CD4-positive, CD25-positive, alpha-beta regulatory T cell (primary cell): Measurements from ENCODE around the gene VSX2. TPM values are rescaled to one million over a fixed set of nuclear protein-coding genes. Genes with fewer than 3 reads are reported as not detected.

Source experiments
- ATAC-seq, 2 donors: fragments of 150-1000 bp; cut with Tn5 transposase; one replicate each; pipeline ENCODE4 v1.10.0; 2021; ENCODE audit warnings: low read depth in 2 of 2, moderate number of reproducible peaks in 2 of 2, moderate library complexity in 1 of 2
- DNase-seq, 3 donors: peaks; one replicate each; pipeline versions ENCODE4 v3.0.0 to v3.0.0-alpha.2; 2012 to 2022; ENCODE audit warnings: mixed read lengths in 1 of 3
- H3K27ac ChIP-seq: one replicate; pipeline ENCODE4 v1.7.0; 2013; ENCODE audit warnings: mild to moderate bottlenecking, low read length; ENCODE audit not compliant: insufficient read depth, poor library complexity, severe bottlenecking
- H3K27me3 ChIP-seq: one replicate; pipeline ENCODE4 v1.7.0; 2013; ENCODE audit warnings: low read length; ENCODE audit not compliant: control insufficient read depth, insufficient read depth
- H3K36me3 ChIP-seq: one replicate; pipeline ENCODE4 v1.7.0; 2013; ENCODE audit warnings: mild to moderate bottlenecking, low read length, moderate library complexity; ENCODE audit not compliant: control insufficient read depth, insufficient read depth
- H3K4me1 ChIP-seq: 2 replicates; pipeline ENCODE4 v1.7.0; 2013; ENCODE audit warnings: mild to moderate bottlenecking, low read length; ENCODE audit not compliant: insufficient read depth, control insufficient read depth, poor library complexity, severe bottlenecking
- H3K4me3 ChIP-seq: one replicate; pipeline ENCODE4 v1.7.0; 2013; ENCODE audit warnings: low read depth, mild to moderate bottlenecking, low read length, moderate library complexity
- H3K9me3 ChIP-seq, 2 experiments: 1 replicate in 1 of 2; 2 replicates in 1 of 2; pipeline ENCODE4 v1.7.0; 2013; ENCODE audit warnings: low read length in 2 of 2, mild to moderate bottlenecking in 1 of 2, moderate library complexity in 1 of 2; ENCODE audit not compliant: control insufficient read depth in 2 of 2
- H3K27ac Mint-ChIP-seq, 3 donors: one replicate each; pipeline ENCODE4 v1.8.0; 2020 to 2022; ENCODE audit warnings: mild to moderate bottlenecking in 3 of 3, mixed read lengths in 3 of 3, moderate library complexity in 2 of 3
- H3K27me3 Mint-ChIP-seq: one replicate; pipeline ENCODE4 v1.8.0; 2022; ENCODE audit warnings: mild to moderate bottlenecking, mixed read lengths
- H3K36me3 Mint-ChIP-seq: one replicate; pipeline ENCODE4 v1.8.0; 2020; ENCODE audit warnings: mixed read lengths
- H3K4me1 Mint-ChIP-seq, 4 donors: one replicate each; pipeline ENCODE4 v1.8.0; 2020 to 2022; ENCODE audit warnings: mixed read lengths in 4 of 4, mild to moderate bottlenecking in 1 of 4
- H3K4me3 Mint-ChIP-seq, 4 donors: one replicate each; pipeline ENCODE4 v1.8.0; 2020 to 2022; ENCODE audit warnings: mild to moderate bottlenecking in 4 of 4, mixed read lengths in 4 of 4, moderate library complexity in 3 of 4
- H3K9me3 Mint-ChIP-seq, 7 donors: one replicate each; pipeline ENCODE4 v1.8.0; 2020 to 2022; ENCODE audit warnings: mixed read lengths in 7 of 7, mild to moderate bottlenecking in 3 of 7, moderate library complexity in 2 of 7
- polyA plus RNA-seq, 4 donors: library from polyadenylated mRNA; unstranded; fragments of 300-500 nt; fragmentation: Illumina TruSeq; gene quantifications; one replicate each; pipeline ENCODE4 v1.2.3, GENCODE V29; 2021
- total RNA-seq: library from RNA; stranded (reverse); gene quantifications from one replicate; pipeline ENCODE4 v1.2.3, GENCODE V29; 2022

Gene VSX2
- total and polyA plus RNA-seq, 5 donors from 2014 or later, result 0.08 TPM; not detected in 4

GRCh38 chr14:74235017-74235416 lies 4.2 kb upstream of the VSX2 start:
- Mint-ChIP-seq H3K4me3 (no peak overlapping the region), H3K4me1 (peaks cover 0 to 4% (median 0%) of the 10 kb centered on the region in 4 donors), H3K9me3 (peaks cover 0 to 8% (median 3%) of the 10 kb centered on the region in 7 donors), H3K27ac (no peak overlapping the region), H3K27me3 (peaks cover 64% of the 10 kb centered on the region), H3K36me3 (no peaks in the 10 kb centered on the region)
- H3K27me3 ChIP-seq, result peaks cover 18% of the 10 kb centered on the region
- H3K4me1 ChIP-seq, result peaks cover 5% of the 10 kb centered on the region
- H3K27ac ChIP-seq, result no peak overlapping the region
- H3K9me3 ChIP-seq, result no peaks in the 10 kb centered on the region
- no peak for ATAC-seq
- no peak for DNase-seq
- H3K4me3 ChIP-seq, result no peak overlapping the region
- H3K36me3 ChIP-seq, result no peaks in the 10 kb centered on the region

GRCh38 chr14:74237441-74237840 lies 1.8 kb upstream of the VSX2 start:
- no peak overlapping the region for H3K27ac Mint-ChIP-seq
- H3K27ac ChIP-seq, result no peak overlapping the region
- H3K36me3 ChIP-seq, result no peaks in the 10 kb centered on the region
- peaks cover 0 to 23% (median 9%) of the 10 kb centered on the region in 4 donors for H3K4me1 Mint-ChIP-seq
- peaks cover 21% of the 10 kb centered on the region for H3K4me1 ChIP-seq
- H3K9me3 ChIP-seq, result no peaks in the 10 kb centered on the region
- H3K27me3 Mint-ChIP-seq, result peaks cover 77% of the 10 kb centered on the region
- H3K4me3 Mint-ChIP-seq, result no peak overlapping the region
- H3K9me3 Mint-ChIP-seq, result peaks cover 0 to 3% (median under 1%) of the 10 kb centered on the region in 7 donors
- peaks cover 26% of the 10 kb centered on the region for H3K27me3 ChIP-seq
- no peak for DNase-seq
- H3K36me3 Mint-ChIP-seq, result no peaks in the 10 kb centered on the region
- no peak for ATAC-seq
- H3K4me3 ChIP-seq, result no peak overlapping the region

- H3K4me3 Mint-ChIP-seq, result peak overlapping the region in 2 of 4 donors; percentile 61 to 67
- DNase-seq (peak in 1 of 3 donors; percentile 9), ATAC-seq (no peak)
Observed at GRCh38 chr14:74239848-74240793, 872 bp downstream of the VSX2 start.

GRCh38 chr14:74240794-74241651 lies 1.8 kb downstream of the VSX2 start:
- no peak overlapping the region for H3K27ac Mint-ChIP-seq
- peaks cover 0 to 5% (median 0%) of the 10 kb centered on the region in 7 donors for H3K9me3 Mint-ChIP-seq
- no peaks in the 10 kb centered on the region for H3K36me3 Mint-ChIP-seq
- peaks cover 0 to 30% (median 9%) of the 10 kb centered on the region in 4 donors for H3K4me1 Mint-ChIP-seq
- no peak for ATAC-seq
- peak overlapping the region in 3 of 4 donors; percentile 54 to 78 (median 61) for H3K4me3 Mint-ChIP-seq
- Histone ChIP-seq H3K27me3 (peaks cover 45% of the 10 kb centered on the region), H3K27ac (no peak overlapping the region), H3K9me3 (no peaks in the 10 kb centered on the region), H3K4me1 (peaks cover 21% of the 10 kb centered on the region), H3K36me3 (no peaks in the 10 kb centered on the region), H3K4me3 (no peak overlapping the region)
- peaks cover 84% of the 10 kb centered on the region for H3K27me3 Mint-ChIP-seq
- DNase-seq, result peak in 1 of 3 donors; percentile 13

More at GRCh38 chr14:74239848-74240793, 872 bp downstream of the VSX2 start:
- peaks cover 21% of the 10 kb centered on the region for H3K4me1 ChIP-seq
- Mint-ChIP-seq H3K36me3 (no peaks in the 10 kb centered on the region), H3K27ac (no peak overlapping the region), H3K4me1 (peaks cover 0 to 30% (median 9%) of the 10 kb centered on the region in 4 donors), H3K27me3 (peaks cover 83% of the 10 kb centered on the region), H3K9me3 (peaks cover 0 to 5% (median 0%) of the 10 kb centered on the region in 7 donors)
- no peaks in the 10 kb centered on the region for H3K36me3 ChIP-seq
- no peak overlapping the region for H3K27ac ChIP-seq
- peaks cover 45% of the 10 kb centered on the region for H3K27me3 ChIP-seq
- H3K4me3 ChIP-seq, result no peak overlapping the region
- no peaks in the 10 kb centered on the region for H3K9me3 ChIP-seq

GRCh38 chr14:74241652-74242017 lies 2.4 kb downstream of the VSX2 start:
- Histone ChIP-seq H3K27me3 (peaks cover 45% of the 10 kb centered on the region), H3K4me1 (peaks cover 21% of the 10 kb centered on the region), H3K36me3 (no peaks in the 10 kb centered on the region), H3K4me3 (no peak overlapping the region), H3K27ac (no peak overlapping the region), H3K9me3 (no peaks in the 10 kb centered on the region)
- peak overlapping the region; percentile 1 to 78 (median 52) for H3K4me3 Mint-ChIP-seq
- no peak overlapping the region for H3K27ac Mint-ChIP-seq
- DNase-seq (no peak), ATAC-seq (no peak)
- H3K36me3 Mint-ChIP-seq, result no peaks in the 10 kb centered on the region
- peaks cover 0 to 5% (median 0%) of the 10 kb centered on the region in 7 donors for H3K9me3 Mint-ChIP-seq
- peaks cover 0 to 30% (median 9%) of the 10 kb centered on the region in 4 donors for H3K4me1 Mint-ChIP-seq
- peaks cover 86% of the 10 kb centered on the region for H3K27me3 Mint-ChIP-seq

- Histone ChIP-seq H3K27me3 (peaks cover 45% of the 10 kb centered on the region), H3K36me3 (no peaks in the 10 kb centered on the region), H3K27ac (no peak overlapping the region), H3K9me3 (no peaks in the 10 kb centered on the region), H3K4me1 (peaks cover 21% of the 10 kb centered on the region), H3K4me3 (no peak overlapping the region)
- ATAC-seq (no peak), DNase-seq (no peak)
- Mint-ChIP-seq H3K36me3 (no peaks in the 10 kb centered on the region), H3K9me3 (peaks cover 0 to 5% (median 0%) of the 10 kb centered on the region in 7 donors), H3K4me1 (peaks cover 0 to 30% (median 9%) of the 10 kb centered on the region in 4 donors), H3K4me3 (peak overlapping the region; percentile 1 to 78 (median 62)), H3K27me3 (peaks cover 85% of the 10 kb centered on the region), H3K27ac (no peak overlapping the region)
Observed at GRCh38 chr14:74242021-74242779, 3.0 kb downstream of the VSX2 start.

GRCh38 chr14:74242780-74243042 lies 3.5 kb downstream of the VSX2 start:
- Histone ChIP-seq H3K4me3 (no peak overlapping the region), H3K4me1 (peaks cover 21% of the 10 kb centered on the region), H3K27me3 (peaks cover 40% of the 10 kb centered on the region), H3K36me3 (no peaks in the 10 kb centered on the region), H3K27ac (no peak overlapping the region), H3K9me3 (no peaks in the 10 kb centered on the region)
- Mint-ChIP-seq H3K4me1 (peaks cover 0 to 30% (median 9%) of the 10 kb centered on the region in 4 donors), H3K36me3 (no peaks in the 10 kb centered on the region), H3K27me3 (peaks cover 87% of the 10 kb centered on the region), H3K4me3 (peak overlapping the region in 1 of 4 donors; percentile 4), H3K27ac (no peak overlapping the region), H3K9me3 (peaks cover 0 to 5% (median 0%) of the 10 kb centered on the region in 7 donors)
- no peak for DNase-seq
- no peak for ATAC-seq
